H9 (cell line): Measurements from ENCODE around the gene CST4. TPM values are rescaled to one million over a fixed set of nuclear protein-coding genes. Genes with fewer than 3 reads are reported as not detected.

Experiments
- DNase-seq: peaks from one replicate; pipeline ENCODE4 v3.0.0-alpha.2; 2017
- H2AFZ ChIP-seq: one replicate; pipeline ENCODE4 v1.6.1; 2013; ENCODE audit warnings: mild to moderate bottlenecking, low read length, control low read depth, moderate library complexity
- H2AK5ac ChIP-seq: 2 replicates; pipeline ENCODE4 v1.6.1; 2013; ENCODE audit warnings: low read length, control low read depth, mixed read lengths; ENCODE audit not compliant: insufficient read length
- H2BK120ac ChIP-seq: one replicate; pipeline ENCODE4 v1.6.1; 2013; ENCODE audit warnings: low read depth, mild to moderate bottlenecking, low read length, control low read depth, inconsistent platforms; ENCODE audit not compliant: poor library complexity, severe bottlenecking
- H2BK12ac ChIP-seq: 2 replicates; pipeline ENCODE4 v1.6.1; 2013; ENCODE audit warnings: low read length, control low read depth, mixed read lengths, low read depth; ENCODE audit not compliant: insufficient read length
- H2BK15ac ChIP-seq: 2 replicates; pipeline ENCODE4 v1.6.1; 2013; ENCODE audit warnings: low read depth, low read length, control low read depth
- H2BK20ac ChIP-seq: one replicate; pipeline ENCODE4 v1.6.1; 2013; ENCODE audit warnings: low read depth, mild to moderate bottlenecking, low read length, control low read depth, inconsistent platforms; ENCODE audit not compliant: poor library complexity, severe bottlenecking
- H2BK5ac ChIP-seq: 2 replicates; pipeline ENCODE4 v1.6.1; 2013; ENCODE audit warnings: low read length, control low read depth, mixed read lengths; ENCODE audit not compliant: insufficient read length
- H3K14ac ChIP-seq: 2 replicates; pipeline ENCODE4 v1.6.1; 2013; ENCODE audit warnings: low read length, control low read depth; ENCODE audit not compliant: insufficient read depth
- H3K18ac ChIP-seq: 2 replicates; pipeline ENCODE4 v1.6.1; 2013; ENCODE audit warnings: low read depth, mild to moderate bottlenecking, mixed read lengths, low read length, control low read depth; ENCODE audit not compliant: insufficient read length
- H3K23ac ChIP-seq: 2 replicates; pipeline ENCODE4 v1.6.1; 2013; ENCODE audit warnings: low read length, control low read depth, mixed read lengths, low read depth; ENCODE audit not compliant: insufficient read length
- H3K23me2 ChIP-seq: 2 replicates; pipeline ENCODE4 v1.6.1; 2013; ENCODE audit warnings: low read depth, mild to moderate bottlenecking, mixed read lengths, low read length, control low read depth; ENCODE audit not compliant: insufficient read length, poor library complexity, severe bottlenecking
- H3K27ac ChIP-seq: 2 replicates; pipeline ENCODE4 v1.5.1; 2013; ENCODE audit warnings: low read length, control low read depth, mixed read lengths, low read depth; ENCODE audit not compliant: insufficient read length
- H3K27me3 ChIP-seq: 2 replicates; pipeline ENCODE4 v1.6.1; 2013; ENCODE audit warnings: low read length, control low read depth, inconsistent platforms; ENCODE audit not compliant: insufficient read depth
- H3K4ac ChIP-seq: 2 replicates; pipeline ENCODE4 v1.6.1; 2013; ENCODE audit warnings: low read depth, mild to moderate bottlenecking, control low read depth, inconsistent platforms, low read length, moderate library complexity
- H3K4me1 ChIP-seq: 2 replicates; pipeline ENCODE4 v1.6.1; 2013; ENCODE audit warnings: low read length, control low read depth, inconsistent platforms; ENCODE audit not compliant: insufficient read depth
- H3K4me2 ChIP-seq: 2 replicates; pipeline ENCODE4 v1.6.1; 2013; ENCODE audit warnings: low read length, control low read depth, mixed read lengths; ENCODE audit not compliant: insufficient read length, insufficient read depth
- H3K56ac ChIP-seq: 2 replicates; pipeline ENCODE4 v1.6.1; 2013; ENCODE audit warnings: low read depth, mild to moderate bottlenecking, mixed read lengths, low read length, control low read depth; ENCODE audit not compliant: insufficient read length
- H3K79me1 ChIP-seq: 2 replicates; pipeline ENCODE4 v1.6.1; 2013; ENCODE audit warnings: low read depth, mild to moderate bottlenecking, moderate library complexity, low read length, control low read depth, inconsistent platforms; ENCODE audit not compliant: insufficient read depth, poor library complexity, severe bottlenecking
- H3K79me2 ChIP-seq: 2 replicates; pipeline ENCODE4 v1.6.1; 2013; ENCODE audit warnings: low read length, control low read depth, inconsistent platforms; ENCODE audit not compliant: insufficient read depth
- H3K9ac ChIP-seq: 2 replicates; pipeline ENCODE4 v1.6.1; 2013; ENCODE audit warnings: low read length, control low read depth, mixed read lengths; ENCODE audit not compliant: insufficient read length; ENCODE audit errors: extremely low read depth
- H3K9me3 ChIP-seq: one replicate; pipeline ENCODE4 v1.6.1; 2013; ENCODE audit warnings: low read depth, low read length, inconsistent platforms; ENCODE audit not compliant: control insufficient read depth
- H3T11ph ChIP-seq: one replicate; pipeline ENCODE4 v1.6.1; 2013; ENCODE audit warnings: mild to moderate bottlenecking, low read length, control low read depth, inconsistent platforms
- H4K20me1 ChIP-seq: one replicate; pipeline ENCODE4 v1.6.1; 2013; ENCODE audit not compliant: control insufficient read depth, insufficient read length, insufficient read depth
- H4K5ac ChIP-seq: 2 replicates; pipeline ENCODE4 v1.6.1; 2013; ENCODE audit warnings: low read depth, mild to moderate bottlenecking, mixed read lengths, low read length, control low read depth; ENCODE audit not compliant: insufficient read length
- H4K8ac ChIP-seq: replicated peaks from 2 replicates; pipeline ENCODE4 v1.6.1; 2013; ENCODE audit warnings: low read length, control low read depth, mixed read lengths, low read depth; ENCODE audit not compliant: insufficient read length
- H4K91ac ChIP-seq: 2 replicates; pipeline ENCODE4 v1.6.1; 2013; ENCODE audit warnings: low read depth, mild to moderate bottlenecking, moderate library complexity, mixed read lengths, low read length, control low read depth; ENCODE audit not compliant: insufficient read length
- H3K27ac Mint-ChIP-seq, 3 experiments: 2 replicates in 2 of 3; 3 replicates in 1 of 3; pipeline ENCODE4 v1.8.0; 2020 to 2021; ENCODE audit warnings: mixed read lengths in 3 of 3, mild to moderate bottlenecking in 1 of 3, moderate library complexity in 1 of 3
- H3K27me3 Mint-ChIP-seq: 2 replicates; pipeline ENCODE4 v1.8.0; 2021; ENCODE audit warnings: low read depth, mild to moderate bottlenecking, moderate library complexity, mixed read lengths
- H3K36me3 Mint-ChIP-seq, 3 experiments: 2 replicates in 2 of 3; 3 replicates in 1 of 3; pipeline ENCODE4 v1.8.0; 2020 to 2021; ENCODE audit warnings: low read depth in 3 of 3, mixed read lengths in 3 of 3; ENCODE audit not compliant: insufficient read depth in 1 of 3
- H3K4me1 Mint-ChIP-seq, 2 experiments: 2 replicates each; pipeline ENCODE4 v1.8.0; 2020; ENCODE audit warnings: mixed read lengths in 2 of 2
- H3K4me3 Mint-ChIP-seq, 2 experiments: 2 replicates in 1 of 2; 3 replicates in 1 of 2; pipeline ENCODE4 v1.8.0; 2020 to 2021; ENCODE audit warnings: mild to moderate bottlenecking in 2 of 2, mixed read lengths in 2 of 2, moderate library complexity in 1 of 2
- H3K9me3 Mint-ChIP-seq, 2 experiments: 2 replicates in 1 of 2; 3 replicates in 1 of 2; pipeline ENCODE4 v1.8.0; 2020; ENCODE audit warnings: mild to moderate bottlenecking in 2 of 2, mixed read lengths in 2 of 2, moderate library complexity in 1 of 2
- CTCF ChIP-seq: fragments of 200-600 bp; sonication (generic); conservative IDR thresholded peaks from 3 replicates; pipeline ENCODE4 v1.8.0; 2021; ENCODE audit warnings: antibody characterized with exemption, mild to moderate bottlenecking
- WGBS: extraction: QIAGEN DNeasy Blood & Tissue Kit; methylation state at CpG from one replicate; pipeline ENCODE4 v1.1.7; 2013; ENCODE audit warnings: missing lambda C conversion rate, low lambda C conversion rate, mixed read lengths; ENCODE audit not compliant: insufficient read length; ENCODE audit errors: extremely low coverage; 5-methylcytosine and 5-hydroxymethylcytosine counted together
- total RNA-seq: library from RNA; stranded (reverse); gene quantifications from 2 replicates; pipeline ENCODE4 v1.2.1, GENCODE V29; 2021

Gene CST4
- total RNA-seq, 1 experiment from 2014 or later: not detected

GRCh38 chr20:23649242-23649641 is 39.6 kb downstream of the CST4 start:
- no peak overlapping the region for H3K27ac Mint-ChIP-seq
- Histone ChIP-seq H3K79me1 (no peaks in the 10 kb centered on the region), H3K18ac (no peak overlapping the region), H3T11ph (no peak overlapping the region), H3K56ac (no peak overlapping the region), H2BK20ac (no peak overlapping the region), H4K91ac (no peak overlapping the region), H2BK120ac (no peak overlapping the region), H3K4ac (no peak overlapping the region), H4K8ac (no peak overlapping the region), H3K4me1 (no peaks in the 10 kb centered on the region; the same call in 1 of the 2 replicates), H3K9me3 (no peaks in the 10 kb centered on the region), H3K4me2 (no peak overlapping the region), H2BK15ac (no peak overlapping the region), H3K27me3 (no peaks in the 10 kb centered on the region), H3K23me2 (no peaks in the 10 kb centered on the region), H4K20me1 (no peaks in the 10 kb centered on the region), H2AK5ac (no peak overlapping the region), H3K79me2 (no peaks in the 10 kb centered on the region), H4K5ac (no peak overlapping the region), H2BK5ac (no peak overlapping the region), H2AFZ (no peak overlapping the region), H3K27ac (no peak overlapping the region), H3K9ac (no peak overlapping the region), H3K23ac (no peak overlapping the region), H2BK12ac (no peak overlapping the region), H3K14ac (no peak overlapping the region)
- no peak for TF ChIP-seq CTCF
- whole genome bisulfite sequencing: no CpG with 5 or more reads among the region's 2 CpGs
- peaks cover 3 to 13% of the 10 kb centered on the region in 2 experiments; a peak in 3 of 4 replicates for H3K4me1 Mint-ChIP-seq
- no peak for DNase-seq
- no peaks in the 10 kb centered on the region; a peak in 1 of 5 replicates for H3K9me3 Mint-ChIP-seq
- H3K36me3 Mint-ChIP-seq: no peaks in the 10 kb centered on the region
- H3K27me3 Mint-ChIP-seq: peaks cover 1% of the 10 kb centered on the region; the same call in 1 of the 2 replicates
- no peak overlapping the region for H3K4me3 Mint-ChIP-seq
